HCT116 (cell line): ENCODE results near the gene MERTK. TPM values are rescaled to one million over a fixed set of nuclear protein-coding genes. Genes with fewer than 3 reads are reported as not detected.
A peak's percentile ranks its signal among the peaks of the same experiment; 100 is the strongest.

Source experiments
- ATAC-seq: fragments of 200-7000 bp; cut with Tn5 transposase; 2 replicates; pipeline ENCODE4 v1.9.1; 2020; ENCODE audit warnings: mild to moderate bottlenecking, moderate library complexity
- BruUV-seq: library from RNA; stranded (reverse); fragments of 400-500 nt; replicated peaks from 2 replicates; lab custom pipeline; 2021; lab: Mats Ljungman, UMichigan
- CTCF ChIA-PET: fragments of 300-600 bp; sonication (Branson Sonifier 250); formaldehyde crosslinking; loops from one replicate; lab custom pipeline; 2021; ENCODE audit warnings: antibody characterized with exemption; lab: Charles Lee
- POLR2A ChIA-PET: fragments of 300-600, 350-600 bp; sonication (Branson Sonifier 250); formaldehyde crosslinking; loops from one replicate; lab custom pipeline; 2021; ENCODE audit warnings: antibody characterized with exemption; lab: Charles Lee
- RAD21 ChIA-PET, 2 experiments: fragments of 300-600 bp; sonication (Branson Sonifier 250); formaldehyde crosslinking; loops; one replicate each; lab custom pipeline; 2023; ENCODE audit warnings: low total read pairs in 2 of 2; ENCODE audit not compliant: uncharacterized antibody in 2 of 2, unreplicated experiment in 2 of 2, low non-redundant PET in 1 of 2; lab: Charles Lee
- DNase-seq: peaks from one replicate; pipeline ENCODE4 v3.0.0-alpha.2; 2010; ENCODE audit warnings: low read depth, low spot score
- H2AFZ ChIP-seq: fragments of 200-600 bp; shearing (Covaris generic), sonication (generic); 2 replicates; pipeline ENCODE4 v1.6.1; 2017; ENCODE audit warnings: low read depth, mixed run types, mixed read lengths, antibody characterized with exemption, low read length; ENCODE audit not compliant: poor library complexity, severe bottlenecking
- H3K27ac ChIP-seq: 2 replicates; pipeline ENCODE4 v1.5.1; 2012; ENCODE audit warnings: low read depth, low read length
- H3K27me3 ChIP-seq: fragments of 200-600 bp; sonication (generic); 2 replicates; pipeline ENCODE4 v1.6.1; 2016; ENCODE audit warnings: mixed run types, low read length, mixed read lengths; ENCODE audit not compliant: insufficient read depth
- H3K36me3 ChIP-seq, 2 experiments: fragments of 200-500 bp in 1 of 2; fragments of 200-600 bp in 1 of 2; sonication (Bioruptor generic) in 1 of 2; sonication (generic) in 1 of 2; 2 replicates each; pipeline versions ENCODE4 v1.5.1 to v1.6.1; 2014 to 2016; ENCODE audit warnings: low read length in 2 of 2, inconsistent platforms in 1 of 2, mixed read lengths in 1 of 2, mixed run types in 1 of 2; ENCODE audit not compliant: insufficient read depth in 2 of 2, control insufficient read depth in 1 of 2
- H3K4me1 ChIP-seq, 2 experiments: fragments of 200-600 bp in 1 of 2; sonication (generic) in 1 of 2; 2 replicates each; pipeline versions ENCODE4 v1.5.1 to v1.6.1; 2012 to 2017; ENCODE audit warnings: low read length in 2 of 2, inconsistent platforms in 1 of 2, mild to moderate bottlenecking in 1 of 2, mixed read lengths in 1 of 2, mixed run types in 1 of 2, moderate library complexity in 1 of 2; ENCODE audit not compliant: insufficient read depth in 2 of 2, control insufficient read depth in 1 of 2
- H3K4me2 ChIP-seq: fragments of 200-600 bp; sonication (generic); 2 replicates; pipeline ENCODE4 v1.6.1; 2017; ENCODE audit warnings: mixed run types, low read length, mixed read lengths
- H3K4me3 ChIP-seq, 2 experiments: fragments of 200-600 bp in 1 of 2; sonication (generic) in 1 of 2; replicated peaks in 1 of 2; 2 replicates each; pipeline ENCODE4 v1.5.1; 2011 to 2016; ENCODE audit warnings: low read length in 2 of 2, control low read depth in 1 of 2, low read depth in 1 of 2, mild to moderate bottlenecking in 1 of 2, mixed read lengths in 1 of 2, mixed run types in 1 of 2
- H3K79me2 ChIP-seq: fragments of 200-600 bp; sonication (generic); 2 replicates; pipeline ENCODE4 v1.6.1; 2017; ENCODE audit warnings: mild to moderate bottlenecking, mixed run types, low read length, moderate library complexity, mixed read lengths; ENCODE audit not compliant: insufficient read depth
- H3K9ac ChIP-seq: fragments of 200-600 bp; sonication (generic); 2 replicates; pipeline ENCODE4 v1.6.1; 2016; ENCODE audit warnings: low read length, mixed read lengths
- H3K9me2 ChIP-seq: fragments of 200-600 bp; sonication (generic), shearing (Covaris generic); 2 replicates; pipeline ENCODE4 v1.6.1; 2017; ENCODE audit warnings: mixed run types, mild to moderate bottlenecking, moderate library complexity; ENCODE audit not compliant: insufficient read depth
- H3K9me3 ChIP-seq, 2 experiments: fragments of 200-500 bp in 1 of 2; fragments of 200-600 bp in 1 of 2; sonication (Bioruptor generic) in 1 of 2; sonication (generic) in 1 of 2; 2 replicates each; pipeline ENCODE4 v1.6.1; 2014 to 2017; ENCODE audit warnings: low read length in 2 of 2, mixed read lengths in 2 of 2, inconsistent platforms in 1 of 2, low read depth in 1 of 2, mild to moderate bottlenecking in 1 of 2, mixed run types in 1 of 2, moderate library complexity in 1 of 2; ENCODE audit not compliant: control insufficient read depth in 1 of 2, insufficient read depth in 1 of 2
- H4K20me1 ChIP-seq: fragments of 200-600 bp; sonication (generic), shearing (Covaris generic); 2 replicates; pipeline ENCODE4 v1.6.1; 2017; ENCODE audit warnings: mixed run types, mild to moderate bottlenecking, moderate library complexity; ENCODE audit not compliant: insufficient read depth
- CTCF ChIP-seq, 3 experiments: fragments of 200-600 bp in 1 of 3; sonication (generic) in 1 of 3; IDR thresholded peaks in 2 of 3; conservative IDR thresholded peaks in 1 of 3; 2 replicates each; pipeline ENCODE4 v1.5.1; 2012 to 2017; ENCODE audit warnings: low read depth in 2 of 3, low read length in 2 of 3, antibody characterized with exemption in 1 of 3, borderline replicate concordance in 1 of 3, control low read depth in 1 of 3, mild to moderate bottlenecking in 1 of 3, mixed read lengths in 1 of 3, mixed run types in 1 of 3, moderate library complexity in 1 of 3; ENCODE audit not compliant: insufficient read depth in 1 of 3
- EGR1 ChIP-seq: IDR thresholded peaks from 2 replicates; pipeline ENCODE4 v1.6.1; 2012; ENCODE audit warnings: low read depth
- EZH2phosphoT487 ChIP-seq: fragments of 200-600 bp; IDR thresholded peaks from 2 replicates; pipeline ENCODE4 v1.6.1; 2018; ENCODE audit warnings: antibody characterized with exemption, borderline replicate concordance
- RAD21 ChIP-seq: IDR thresholded peaks from 2 replicates; pipeline ENCODE4 v1.6.1; 2012; ENCODE audit warnings: low read depth, mild to moderate bottlenecking
- SIN3A ChIP-seq: IDR thresholded peaks from 2 replicates; pipeline ENCODE4 v1.6.1; 2012; ENCODE audit warnings: low read depth
- TCF7L2 ChIP-seq: IDR thresholded peaks from 2 replicates; pipeline ENCODE4 v1.7.0; 2011; ENCODE audit warnings: borderline replicate concordance, inconsistent platforms; ENCODE audit not compliant: insufficient read depth, insufficient read length; ENCODE audit errors: extremely low read depth
- intact Hi-C: fragments of 100-400 bp; cut with micrococcal nuclease; formaldehyde crosslinking; loops from 2 replicates; pipeline ENCODE4 v1.10.0; 2022
- total RNA-seq: library from RNA; stranded (reverse); gene quantifications from one replicate; pipeline ENCODE4 v1.2.1, GENCODE V29; 2021; ENCODE audit not compliant: unreplicated experiment
- TF ChIP-seq, protein P1 (sequence below): IDR thresholded peaks from 2 replicates; pipeline ENCODE4 v1.6.1; 2011; ENCODE audit warnings: mild to moderate bottlenecking, low read length, moderate library complexity; ENCODE audit not compliant: insufficient replicate concordance; ENCODE audit errors: extremely low read depth

Gene MERTK
- total RNA-seq, 1 experiment from 2014 or later: 5.7 TPM

- TF ChIP-seq, protein P1, sequence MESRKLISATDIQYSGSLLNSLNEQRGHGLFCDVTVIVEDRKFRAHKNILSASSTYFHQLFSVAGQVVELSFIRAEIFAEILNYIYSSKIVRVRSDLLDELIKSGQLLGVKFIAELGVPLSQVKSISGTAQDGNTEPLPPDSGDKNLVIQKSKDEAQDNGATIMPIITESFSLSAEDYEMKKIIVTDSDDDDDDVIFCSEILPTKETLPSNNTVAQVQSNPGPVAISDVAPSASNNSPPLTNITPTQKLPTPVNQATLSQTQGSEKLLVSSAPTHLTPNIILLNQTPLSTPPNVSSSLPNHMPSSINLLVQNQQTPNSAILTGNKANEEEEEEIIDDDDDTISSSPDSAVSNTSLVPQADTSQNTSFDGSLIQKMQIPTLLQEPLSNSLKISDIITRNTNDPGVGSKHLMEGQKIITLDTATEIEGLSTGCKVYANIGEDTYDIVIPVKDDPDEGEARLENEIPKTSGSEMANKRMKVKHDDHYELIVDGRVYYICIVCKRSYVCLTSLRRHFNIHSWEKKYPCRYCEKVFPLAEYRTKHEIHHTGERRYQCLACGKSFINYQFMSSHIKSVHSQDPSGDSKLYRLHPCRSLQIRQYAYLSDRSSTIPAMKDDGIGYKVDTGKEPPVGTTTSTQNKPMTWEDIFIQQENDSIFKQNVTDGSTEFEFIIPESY: no peak
- TF ChIP-seq EGR1: no peak
- no peak for TF ChIP-seq TCF7L2
- TF ChIP-seq EZH2phosphoT487: no peak
- TF ChIP-seq RAD21: no peak
Observed at GRCh38 chr2:111918383-111918806, 20.0 kb downstream of the MERTK start (continued).

DNA sequence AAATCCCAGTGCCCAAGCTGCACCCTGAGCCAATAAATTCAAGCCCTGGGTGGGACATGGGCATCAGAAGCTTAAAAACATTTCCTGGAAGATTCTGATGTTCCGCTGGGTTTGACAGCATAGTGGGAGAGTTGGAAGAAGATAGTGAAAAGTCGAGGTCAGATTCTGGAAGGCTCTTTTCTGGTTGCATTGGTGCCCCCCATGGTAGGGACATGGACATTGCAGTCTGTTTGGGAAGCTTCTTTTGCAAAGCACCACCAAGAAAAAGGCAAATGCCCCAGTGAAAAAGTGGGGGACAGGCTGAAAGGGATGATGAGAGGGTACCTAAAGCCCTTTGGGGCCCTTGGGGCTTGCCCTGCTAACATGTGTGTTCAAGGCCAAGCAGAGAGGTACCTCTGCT lies 21.0 kb downstream of the MERTK start:
- Histone ChIP-seq H3K36me3 (no peaks in the 10 kb centered on the region), H3K9me3 (no peaks in the 10 kb centered on the region), H2AFZ (no peak overlapping the region), H3K4me2 (no peak overlapping the region), H3K27me3 (no peaks in the 10 kb centered on the region), H3K4me1 (peaks cover 11 to 13% of the 10 kb centered on the region in 2 experiments; a peak in 3 of 4 replicates), H3K27ac (no peak overlapping the region), H3K79me2 (no peaks in the 10 kb centered on the region), H3K9ac (no peak overlapping the region), H3K9me2 (no peaks in the 10 kb centered on the region), H3K4me3 (no peak overlapping the region), H4K20me1 (no peaks in the 10 kb centered on the region)
- 0 out of 2 replicates have a peak, but pooled peaks have one; percentile 38 for ATAC-seq
- POLR2A ChIA-PET: no interaction called here
- RAD21 ChIA-PET: interaction anchor here in 1 of 2 experiments (0.6 kb wide), 1 partner anchor 51 kb away, joined by 3 read pairs; no protein-coding TSS in a partner anchor
- TF ChIP-seq RAD21 (0 out of 2 replicates have a peak, but pooled peaks have one; percentile 8), SIN3A (no peak), CTCF (IDR thresholded peaks at IDR 0.05 in 2 of 3, conservative IDR thresholded peaks at IDR 0.05 in 1 of 3; ENCODE audit: borderline replicate concordance in 1 of 3, insufficient read depth in 1 of 3, low read depth in 2 of 3, low read length in 2 of 3) (peak in 2 of 3 experiments; percentile 40; a peak in 4 of 6 replicates)
- intact Hi-C loops: no loop called here
- DNase-seq: no peak
- CTCF ChIA-PET: interaction anchor here (0.6 to 1.0 kb wide), 2 partner anchors 8 to 38 kb away, joined by 3 to 4 read pairs; no protein-coding TSS in a partner anchor
- BruUV-seq: no TSS peak
